K562 (cell line): ENCODE results near the gene ELMO1. TPM values are rescaled to one million over a fixed set of nuclear protein-coding genes. Genes with fewer than 3 reads are reported as not detected.

Experiments
- ILK ChIP-seq: fragments of 450-650 bp; IDR thresholded peaks from 2 replicates; pipeline ENCODE4 v1.6.1; 2016; ENCODE audit warnings: missing genetic modification characterization, low read depth, mild to moderate bottlenecking, missing compliant biosample characterization, moderate library complexity, borderline replicate concordance
- MCM2 ChIP-seq: fragments of 450-650 bp; IDR thresholded peaks from 2 replicates; pipeline ENCODE4 v1.6.1; 2017; ENCODE audit warnings: low read depth, mild to moderate bottlenecking
- PURB ChIP-seq: sonication (generic); formaldehyde crosslinking; IDR thresholded peaks from 2 replicates; pipeline ENCODE4 v1.9.0; 2021; ENCODE audit warnings: low read depth, mild to moderate bottlenecking, missing genetic modification reagents
- SPI1 ChIP-seq: IDR thresholded peaks from 2 replicates; pipeline ENCODE4 v1.6.1; 2011; ENCODE audit warnings: low read depth, low read length, control low read depth, borderline replicate concordance
- polyA plus RNA-seq, 8 experiments: library from polyadenylated mRNA; depleted of rRNA in 4 of 8; stranded (reverse) in 5 of 8; unstranded in 3 of 8; fragments of >200 nt; fragmentation: Nextera tagmentation in 2 of 8; fragmentation: Illumina TruSeq in 1 of 8; extraction: Ambion mirVana in 2 of 8; extraction: Trizol in 1 of 8; gene quantifications; 2 replicates each; pipeline versions ENCODE4 v1.2.1 to v1.2.3, GENCODE V29; 2011 to 2014; ENCODE audit warnings: inconsistent platforms in 1 of 8, missing spikeins in 1 of 8
- total RNA-seq, 7 experiments: library from RNA; depleted of rRNA in 6 of 7; stranded (reverse); fragments of >200 nt in 6 of 7; fragmentation: Illumina TruSeq in 2 of 7; extraction: Trizol in 2 of 7; gene quantifications; 2 replicates each; pipeline versions ENCODE4 v1.2.1 to v1.2.3, GENCODE V29; 2011 to 2021; ENCODE audit warnings: low replicate concordance in 1 of 7
- TF ChIP-seq, protein P1 (sequence below): fragments of 450-650 bp; conservative IDR thresholded peaks from 2 replicates; pipeline ENCODE4 v1.6.1; 2016; ENCODE audit warnings: missing genetic modification characterization, low read depth, mild to moderate bottlenecking, missing compliant biosample characterization, moderate library complexity
- TF ChIP-seq, protein P2 (sequence below): fragments of 250-450 bp; sonication (Bioruptor Pico); IDR thresholded peaks from 2 replicates; pipeline ENCODE4 v1.8.0; 2021; ENCODE audit warnings: borderline replicate concordance, mild to moderate bottlenecking, moderate library complexity; ENCODE audit not compliant: poor library complexity, severe bottlenecking
- TF ChIP-seq, protein P3 (sequence below), 2 experiments: IDR thresholded peaks; 2 replicates each; pipeline ENCODE4 v1.6.1; 2011; ENCODE audit warnings: borderline replicate concordance in 1 of 2, control low read depth in 1 of 2, low read depth in 1 of 2, low read length in 1 of 2, mild to moderate bottlenecking in 1 of 2, mixed read lengths in 1 of 2, moderate library complexity in 1 of 2; ENCODE audit not compliant: insufficient read depth in 1 of 2, insufficient read length in 1 of 2, poor library complexity in 1 of 2, severe bottlenecking in 1 of 2; ENCODE audit errors: extremely low read depth in 1 of 2
- TF ChIP-seq, protein P4 (sequence below): fragments of 450-650 bp; formaldehyde crosslinking; IDR thresholded peaks from 2 replicates; pipeline ENCODE4 v1.4.0; 2020; ENCODE audit warnings: mild to moderate bottlenecking, moderate library complexity
- TF ChIP-seq, protein P5 (sequence below): fragments of 450-650 bp; formaldehyde crosslinking; IDR thresholded peaks from 2 replicates; pipeline ENCODE4 v1.4.0; 2022; ENCODE audit warnings: missing genetic modification characterization

The ELMO1 gene
- total and polyA plus RNA-seq, 9 of the 15 experiments (the other 6 are each of a cell fraction or from before 2014, with no cell fraction given): 0.36 to 7.2 (median 3.6) TPM

DNA sequence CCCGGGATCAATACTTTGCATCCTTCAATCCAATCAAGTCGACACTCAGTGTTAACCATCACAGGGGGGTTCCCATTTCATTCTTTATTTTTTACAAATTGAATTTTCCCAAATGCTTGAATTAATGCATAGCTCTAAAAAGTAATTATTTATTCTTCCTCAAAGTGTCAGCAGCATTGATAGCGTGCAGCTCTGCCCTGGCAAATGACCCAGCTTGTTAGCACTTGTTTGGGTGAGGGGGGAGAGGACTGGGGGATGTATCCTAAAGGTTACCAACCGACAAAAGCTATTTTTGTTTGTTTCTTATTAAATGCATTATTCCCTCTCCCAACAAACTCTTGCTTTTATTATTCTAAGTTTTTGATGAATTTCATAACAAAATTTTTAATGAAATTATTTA lies 27.0 kb upstream of the ELMO1 start (continued):
- TF ChIP-seq, protein P1, sequence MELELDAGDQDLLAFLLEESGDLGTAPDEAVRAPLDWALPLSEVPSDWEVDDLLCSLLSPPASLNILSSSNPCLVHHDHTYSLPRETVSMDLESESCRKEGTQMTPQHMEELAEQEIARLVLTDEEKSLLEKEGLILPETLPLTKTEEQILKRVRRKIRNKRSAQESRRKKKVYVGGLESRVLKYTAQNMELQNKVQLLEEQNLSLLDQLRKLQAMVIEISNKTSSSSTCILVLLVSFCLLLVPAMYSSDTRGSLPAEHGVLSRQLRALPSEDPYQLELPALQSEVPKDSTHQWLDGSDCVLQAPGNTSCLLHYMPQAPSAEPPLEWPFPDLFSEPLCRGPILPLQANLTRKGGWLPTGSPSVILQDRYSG (tag): no peak
- TF ChIP-seq, protein P2, sequence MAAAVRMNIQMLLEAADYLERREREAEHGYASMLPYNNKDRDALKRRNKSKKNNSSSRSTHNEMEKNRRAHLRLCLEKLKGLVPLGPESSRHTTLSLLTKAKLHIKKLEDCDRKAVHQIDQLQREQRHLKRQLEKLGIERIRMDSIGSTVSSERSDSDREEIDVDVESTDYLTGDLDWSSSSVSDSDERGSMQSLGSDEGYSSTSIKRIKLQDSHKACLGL (CRISPR knock-in tag): no peak
- TF ChIP-seq, protein P3, sequence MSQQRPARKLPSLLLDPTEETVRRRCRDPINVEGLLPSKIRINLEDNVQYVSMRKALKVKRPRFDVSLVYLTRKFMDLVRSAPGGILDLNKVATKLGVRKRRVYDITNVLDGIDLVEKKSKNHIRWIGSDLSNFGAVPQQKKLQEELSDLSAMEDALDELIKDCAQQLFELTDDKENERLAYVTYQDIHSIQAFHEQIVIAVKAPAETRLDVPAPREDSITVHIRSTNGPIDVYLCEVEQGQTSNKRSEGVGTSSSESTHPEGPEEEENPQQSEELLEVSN (IDR thresholded peaks at IDR 0.05; ENCODE audit: borderline replicate concordance in 1 of 2, extremely low read depth in 1 of 2, insufficient read depth in 1 of 2, insufficient read length in 1 of 2, low read depth in 1 of 2, low read length in 1 of 2, poor library complexity in 1 of 2, severe bottlenecking in 1 of 2): no peak
- TF ChIP-seq, protein P4, sequence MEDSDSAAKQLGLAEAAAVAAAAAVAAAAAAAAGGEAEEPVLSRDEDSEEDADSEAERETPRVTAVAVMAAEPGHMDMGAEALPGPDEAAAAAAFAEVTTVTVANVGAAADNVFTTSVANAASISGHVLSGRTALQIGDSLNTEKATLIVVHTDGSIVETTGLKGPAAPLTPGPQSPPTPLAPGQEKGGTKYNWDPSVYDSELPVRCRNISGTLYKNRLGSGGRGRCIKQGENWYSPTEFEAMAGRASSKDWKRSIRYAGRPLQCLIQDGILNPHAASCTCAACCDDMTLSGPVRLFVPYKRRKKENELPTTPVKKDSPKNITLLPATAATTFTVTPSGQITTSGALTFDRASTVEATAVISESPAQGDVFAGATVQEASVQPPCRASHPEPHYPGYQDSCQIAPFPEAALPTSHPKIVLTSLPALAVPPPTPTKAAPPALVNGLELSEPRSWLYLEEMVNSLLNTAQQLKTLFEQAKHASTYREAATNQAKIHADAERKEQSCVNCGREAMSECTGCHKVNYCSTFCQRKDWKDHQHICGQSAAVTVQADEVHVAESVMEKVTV (CRISPR knock-in tag): no peak
- TF ChIP-seq PURB (CRISPR knock-in tag) (no peak), MCM2 (no peak), SPI1 (no peak), ILK (tag) (no peak)
- TF ChIP-seq, protein P5, sequence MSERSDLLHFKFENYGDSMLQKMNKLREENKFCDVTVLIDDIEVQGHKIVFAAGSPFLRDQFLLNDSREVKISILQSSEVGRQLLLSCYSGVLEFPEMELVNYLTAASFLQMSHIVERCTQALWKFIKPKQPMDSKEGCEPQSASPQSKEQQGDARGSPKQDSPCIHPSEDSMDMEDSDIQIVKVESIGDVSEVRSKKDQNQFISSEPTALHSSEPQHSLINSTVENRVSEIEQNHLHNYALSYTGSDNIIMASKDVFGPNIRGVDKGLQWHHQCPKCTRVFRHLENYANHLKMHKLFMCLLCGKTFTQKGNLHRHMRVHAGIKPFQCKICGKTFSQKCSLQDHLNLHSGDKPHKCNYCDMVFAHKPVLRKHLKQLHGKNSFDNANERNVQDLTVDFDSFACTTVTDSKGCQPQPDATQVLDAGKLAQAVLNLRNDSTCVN (CRISPR knock-in tag): no peak
- TF ChIP-seq, all 486 proteins: peak for 0
